Mucosa of descending colon (tissue), 3 donors: ENCODE measurements around the gene LRRC8B. TPM values are rescaled to one million over a fixed set of nuclear protein-coding genes. Genes with fewer than 3 reads are reported as not detected.
"Not testable (repeated sequence)": the region's sequence is repeated elsewhere in the genome, so short reads cannot be mapped to it uniquely, and the experiment has no call there.

Source experiments
- ATAC-seq: fragments of 200-7000 bp; cut with Tn5 transposase; one replicate; pipeline ENCODE4 v1.9.1; 2020; ENCODE audit warnings: mild to moderate bottlenecking, moderate library complexity
- DNase-seq, 3 donors: peaks; one replicate each; pipeline ENCODE4 v3.0.0-alpha.2; 2020
- H3K36me3 ChIP-seq: fragments of 200-600 bp; one replicate; pipeline ENCODE4 v1.8.0; 2021; ENCODE audit warnings: low read depth, mild to moderate bottlenecking
- H3K4me1 ChIP-seq: fragments of 200-600 bp; one replicate; pipeline ENCODE4 v1.8.0; 2021; ENCODE audit warnings: low read depth, mild to moderate bottlenecking
- H3K4me3 ChIP-seq: fragments of 200-600 bp; one replicate; pipeline ENCODE4 v1.8.0; 2021; ENCODE audit warnings: mild to moderate bottlenecking
- H3K9me3 ChIP-seq: fragments of 200-600 bp; one replicate; pipeline ENCODE4 v1.8.0; 2021; ENCODE audit warnings: mild to moderate bottlenecking
- intact Hi-C, 2 donors: fragments of 100-400 bp; cut with DNase I in 1 of 2; cut with micrococcal nuclease in 1 of 2; formaldehyde crosslinking; loops; one replicate each; pipeline versions ENCODE4 v1.11.0 to v1.11.1; 2022; cut with DNase I, micrococcal nuclease
- total RNA-seq, 3 donors: library from RNA; stranded (reverse); fragmentation: NEBNext Ultra II Directional in 2 of 3; extraction: Animal tissue kit (Norgen Biotek cat#: 25700) in 2 of 3; gene quantifications; one replicate each; pipeline versions ENCODE4 v1.2.1 to v1.2.4, GENCODE V29; 2021 to 2023
- TF ChIP-seq, protein P1 (sequence below): fragments of 200-600 bp; IDR thresholded peaks from one replicate; pipeline ENCODE4 v1.8.0; 2022; ENCODE audit warnings: antibody characterized with exemption, mild to moderate bottlenecking
- donor health status: DM: no; HTN: no; CAD: no; lungs with moderate emphysema.
- donor health status: DM: no; HTN: no; CAD: no.
- donor health status: DM: no; HTN: yes; CAD: no.

Gene LRRC8B
- total RNA-seq, 3 donors from 2014 or later = 11.2 to 16.1 (median 11.6) TPM

DNA sequence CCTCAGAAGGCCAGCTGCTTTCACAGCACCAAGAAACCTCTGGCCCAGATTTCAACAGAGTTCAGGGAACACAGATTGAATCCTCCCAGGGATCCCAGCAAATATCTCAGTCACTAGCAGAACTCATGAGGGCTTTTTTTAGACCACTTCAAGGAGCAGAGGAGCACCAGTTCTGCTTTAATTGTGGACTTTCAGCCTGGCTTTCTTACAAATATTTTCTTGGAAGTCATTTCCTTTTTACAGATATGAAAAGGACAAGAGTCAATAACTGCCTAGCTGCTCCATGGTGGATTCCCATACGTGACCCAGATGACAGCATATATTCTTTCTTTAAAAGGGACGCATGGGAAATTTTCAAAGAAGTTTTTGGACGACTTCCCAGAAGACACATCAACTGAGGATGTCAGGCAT lies 6.4 kb upstream of the LRRC8B start:
- H3K4me1 ChIP-seq = no peaks in the 10 kb centered on the region
- ATAC-seq = no peak
- intact Hi-C loops = no loop called here

DNA sequence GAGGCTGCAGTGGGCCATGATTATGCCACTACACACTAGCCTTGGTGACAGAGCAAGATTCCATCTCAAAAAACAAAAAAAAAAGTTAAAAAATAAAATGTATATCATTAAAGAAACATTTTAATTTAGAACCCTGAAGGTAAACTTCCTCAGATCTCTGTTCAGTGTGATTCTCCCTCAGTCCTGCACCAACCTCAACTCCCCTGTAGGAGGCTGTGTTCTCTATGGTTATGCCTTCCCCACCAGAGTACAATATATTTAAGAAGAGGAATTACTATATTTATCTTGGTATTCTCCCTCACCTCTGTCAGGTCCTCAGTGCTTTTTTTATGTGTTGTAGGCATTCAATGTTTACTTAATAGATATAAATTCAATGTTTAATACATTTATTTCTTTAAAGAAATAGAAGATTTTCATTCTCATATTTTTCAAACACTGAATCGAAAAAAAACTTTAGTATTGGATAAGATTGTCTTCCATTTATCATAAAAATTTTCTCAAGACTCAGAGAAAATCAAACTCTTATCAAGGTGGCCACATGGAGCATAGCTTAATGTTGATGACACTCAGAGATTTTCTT lies 4.8 kb upstream of the LRRC8B start:
- H3K9me3 ChIP-seq = no peaks in the 10 kb centered on the region
- H3K4me3 ChIP-seq = no peak overlapping the region
- peak in 1 of 3 donors; percentile 43 for DNase-seq
- intact Hi-C loops = no loop called here
- TF ChIP-seq, protein P1, sequence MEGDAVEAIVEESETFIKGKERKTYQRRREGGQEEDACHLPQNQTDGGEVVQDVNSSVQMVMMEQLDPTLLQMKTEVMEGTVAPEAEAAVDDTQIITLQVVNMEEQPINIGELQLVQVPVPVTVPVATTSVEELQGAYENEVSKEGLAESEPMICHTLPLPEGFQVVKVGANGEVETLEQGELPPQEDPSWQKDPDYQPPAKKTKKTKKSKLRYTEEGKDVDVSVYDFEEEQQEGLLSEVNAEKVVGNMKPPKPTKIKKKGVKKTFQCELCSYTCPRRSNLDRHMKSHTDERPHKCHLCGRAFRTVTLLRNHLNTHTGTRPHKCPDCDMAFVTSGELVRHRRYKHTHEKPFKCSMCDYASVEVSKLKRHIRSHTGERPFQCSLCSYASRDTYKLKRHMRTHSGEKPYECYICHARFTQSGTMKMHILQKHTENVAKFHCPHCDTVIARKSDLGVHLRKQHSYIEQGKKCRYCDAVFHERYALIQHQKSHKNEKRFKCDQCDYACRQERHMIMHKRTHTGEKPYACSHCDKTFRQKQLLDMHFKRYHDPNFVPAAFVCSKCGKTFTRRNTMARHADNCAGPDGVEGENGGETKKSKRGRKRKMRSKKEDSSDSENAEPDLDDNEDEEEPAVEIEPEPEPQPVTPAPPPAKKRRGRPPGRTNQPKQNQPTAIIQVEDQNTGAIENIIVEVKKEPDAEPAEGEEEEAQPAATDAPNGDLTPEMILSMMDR = peak; percentile 58
- no peak for ATAC-seq
- H3K36me3 ChIP-seq = no peaks in the 10 kb centered on the region
- H3K4me1 ChIP-seq = no peaks in the 10 kb centered on the region

More for the DNA sequence above, 6.4 kb upstream of the LRRC8B start:
- no peaks in the 10 kb centered on the region for H3K36me3 ChIP-seq
- TF ChIP-seq, protein P1 = no peak
- H3K9me3 ChIP-seq = no peaks in the 10 kb centered on the region
- no peak overlapping the region for H3K4me3 ChIP-seq
- DNase-seq = no peak

DNA sequence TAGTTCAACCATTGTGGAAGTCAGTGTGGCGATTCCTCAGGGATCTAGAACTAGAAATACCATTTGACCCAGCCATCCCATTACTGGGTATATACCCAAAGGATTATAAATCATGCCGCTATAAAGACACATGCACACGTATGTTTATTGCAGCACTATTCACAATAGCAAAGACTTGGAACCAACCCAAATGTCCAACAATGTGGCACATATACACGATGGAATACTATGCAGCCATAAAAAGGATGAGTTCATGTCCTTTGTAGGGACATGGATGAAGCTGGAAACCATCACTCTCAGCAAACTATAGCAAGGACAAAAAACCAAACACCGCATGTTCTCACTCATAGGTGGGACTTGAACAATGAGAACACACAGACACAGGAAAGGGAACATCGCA lies 2.7 kb upstream of the LRRC8B start:
- H3K9me3 ChIP-seq, H3K4me3 ChIP-seq, DNase-seq, H3K36me3 ChIP-seq, ATAC-seq, H3K4me1 ChIP-seq, intact Hi-C loops: not testable (repeated sequence)

DNA sequence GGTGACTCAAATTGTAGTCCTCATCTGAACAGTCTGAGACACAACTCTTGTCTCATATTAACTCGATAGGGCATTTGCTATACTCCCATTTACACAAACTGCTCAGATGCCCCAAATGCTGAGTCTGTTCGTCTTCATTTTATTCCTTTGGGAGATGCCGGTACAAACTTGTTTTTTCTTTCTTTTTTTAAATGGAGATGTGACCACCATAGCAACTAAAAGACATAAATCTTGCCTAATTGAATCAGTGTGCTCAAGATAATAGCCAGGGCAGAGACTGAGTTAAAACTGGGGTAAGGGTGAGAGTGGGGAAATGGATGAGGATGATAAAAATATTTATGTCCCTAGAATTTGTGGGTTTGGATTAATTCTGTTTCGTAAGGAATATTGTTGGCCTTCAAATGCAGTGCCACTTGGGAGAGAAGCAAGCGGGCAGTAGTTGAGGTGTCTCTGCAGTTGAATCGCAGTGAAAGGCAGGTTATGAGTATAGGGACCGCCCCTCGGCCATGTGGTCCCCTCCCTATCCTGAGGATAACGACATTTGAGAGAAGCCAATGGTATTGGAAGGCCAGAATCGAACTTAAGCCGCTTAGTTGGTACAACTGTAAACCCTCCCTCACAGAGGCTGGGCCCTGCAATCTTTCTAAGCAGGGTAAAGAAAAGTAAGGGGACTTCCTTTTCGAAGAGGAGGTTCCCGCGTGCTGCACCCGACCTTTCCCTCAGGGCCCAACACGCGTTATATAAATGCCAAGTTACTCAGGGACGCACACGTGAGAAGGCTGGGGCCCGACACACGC lies 859 bp upstream of the LRRC8B start:
- intact Hi-C loops = no loop called here
- H3K4me3 ChIP-seq = peak overlapping the region; percentile 68
- peak in 2 of 3 donors; percentile 56 to 72 for DNase-seq
- H3K36me3 ChIP-seq = no peaks in the 10 kb centered on the region
- TF ChIP-seq, protein P1 = no peak
- peak; percentile 63 for ATAC-seq
- H3K9me3 ChIP-seq = no peaks in the 10 kb centered on the region
- peaks cover 12% of the 10 kb centered on the region for H3K4me1 ChIP-seq

DNA sequence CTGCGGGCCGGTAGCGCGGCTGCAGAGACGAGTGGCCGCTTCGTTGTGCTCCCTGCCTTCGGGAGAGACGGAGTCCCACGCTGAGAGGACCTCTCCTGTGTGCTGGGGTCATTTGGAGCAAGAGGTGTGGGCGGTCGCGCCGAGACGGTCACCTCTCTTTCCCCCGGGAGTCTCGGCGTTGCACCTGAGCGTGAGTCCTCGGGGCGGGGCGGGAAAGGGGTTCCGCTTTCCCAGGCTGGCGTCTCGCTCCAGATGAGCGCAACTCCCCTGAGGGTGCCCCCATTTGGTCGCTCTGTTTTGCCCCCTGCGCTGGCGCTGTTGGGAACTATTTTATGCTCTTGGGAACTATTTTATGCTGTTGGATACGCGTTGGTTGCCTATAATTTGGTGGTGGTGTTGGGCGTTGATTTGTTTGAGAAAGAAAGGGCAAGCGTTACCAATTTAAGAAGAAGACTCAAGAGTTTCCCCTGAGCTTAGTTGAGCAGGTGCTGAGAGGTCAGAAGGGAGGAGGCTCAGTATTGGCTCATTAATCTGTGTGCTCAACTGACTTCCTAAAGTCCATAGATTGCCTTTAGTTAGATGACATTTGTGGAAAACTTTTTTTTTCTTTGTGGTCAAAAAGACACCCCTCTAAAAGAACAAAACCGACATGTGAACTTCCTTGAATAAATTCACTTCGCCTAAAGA lies 683 bp downstream of the LRRC8B start:
- H3K36me3 ChIP-seq = no peaks in the 10 kb centered on the region
- TF ChIP-seq, protein P1 = no peak
- H3K4me3 ChIP-seq = peak overlapping the region; percentile 68
- H3K9me3 ChIP-seq = no peaks in the 10 kb centered on the region
- H3K4me1 ChIP-seq = peaks cover 12% of the 10 kb centered on the region
- peak; percentile 54 for ATAC-seq
- intact Hi-C loops = no loop called here
- peak in 2 of 3 donors; percentile 69 to 84 for DNase-seq

DNA sequence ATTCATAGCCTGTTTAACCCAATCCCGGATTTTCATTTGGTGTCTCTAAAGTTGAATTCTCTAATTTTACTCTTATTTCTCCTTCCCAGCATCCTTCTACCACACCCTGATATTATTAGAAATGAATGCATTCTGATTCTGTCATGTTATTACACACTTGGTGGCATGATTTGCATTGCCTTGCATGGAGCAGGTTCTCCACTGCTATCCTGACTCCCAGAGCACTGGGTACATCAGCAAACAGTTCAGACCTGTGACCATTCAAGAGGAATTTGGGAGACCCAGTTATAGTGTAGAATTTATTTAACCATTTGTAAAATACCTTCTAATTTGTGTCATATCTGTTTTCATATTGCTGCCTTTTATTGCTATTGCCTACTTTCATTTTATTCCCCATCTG lies 2.6 kb downstream of the LRRC8B start:
- TF ChIP-seq, protein P1 = no peak
- H3K36me3 ChIP-seq = no peaks in the 10 kb centered on the region
- peaks cover 12% of the 10 kb centered on the region for H3K4me1 ChIP-seq
- ATAC-seq = no peak
- no peak for DNase-seq
- H3K9me3 ChIP-seq = no peaks in the 10 kb centered on the region
- no peak overlapping the region for H3K4me3 ChIP-seq
- intact Hi-C loops = no loop called here
